Measurements from ENCODE around the gene TNFAIP1. TPM values are rescaled to one million over a fixed set of nuclear protein-coding genes. Genes with fewer than 3 reads are reported as not detected.

TNFAIP1 gene
- total and polyA plus RNA-seq, 2 of the 4 experiments (the other 2 are of a cell fraction): 49.1 to 62.9 TPM

DNA sequence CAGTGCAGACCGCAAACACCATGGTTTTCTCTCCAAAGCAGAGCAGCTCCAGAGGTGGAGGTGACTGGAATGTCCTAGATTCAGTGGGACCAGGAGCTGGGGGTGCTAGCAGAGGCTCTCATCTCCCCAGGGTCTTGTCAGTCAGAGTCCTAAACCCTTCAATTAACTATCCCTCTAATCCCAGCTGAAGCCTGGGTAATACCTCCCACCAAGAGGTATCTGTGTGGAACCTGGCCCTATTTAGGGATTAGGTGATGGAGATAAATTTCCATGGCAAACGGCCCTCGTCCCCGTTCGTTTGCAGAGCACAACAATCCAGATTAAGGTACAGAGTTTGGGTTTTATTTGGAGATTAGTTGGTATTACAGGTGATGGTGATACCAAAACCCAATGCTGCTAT lies 27.6 kb downstream of the TNFAIP1 start:
- Histone ChIP-seq H3K27ac (ENCODE audit: insufficient read depth, low read length) (no peak overlapping the region), H4K20me1 (ENCODE audit: insufficient read depth, low read length) (no peaks in the 10 kb centered on the region; the same call in 1 of the 2 replicates), H4K5ac (ENCODE audit: low read depth, low read length) (no peak overlapping the region), H3K23ac (ENCODE audit: low read depth, low read length) (no peak overlapping the region), H3K4ac (ENCODE audit: low read depth, low read length) (no peak overlapping the region), H3K79me1 (ENCODE audit: low read depth in 1 of 2, low read length in 2 of 2) (peaks cover 5 to 9% of the 10 kb centered on the region in 2 experiments), H3K4me2 (ENCODE audit: low read depth, low read length) (no peak overlapping the region), H3K9ac (ENCODE audit: low read depth, low read length) (no peak overlapping the region), H3K14ac (replicated peaks; ENCODE audit: low read depth, low read length) (no peak overlapping the region), H3K9me1 (ENCODE audit: insufficient read depth, low read length) (no peaks in the 10 kb centered on the region; the same call in 1 of the 2 replicates), H2AK9ac (replicated peaks; ENCODE audit: low read depth, low read length, poor library complexity) (no peak overlapping the region), H2AK5ac (ENCODE audit: low read depth, low read length) (no peak overlapping the region), H2BK20ac (ENCODE audit: low read depth, low read length) (no peak overlapping the region), H4K8ac (ENCODE audit: low read depth in 2 of 2, low read length in 2 of 2) (no peak overlapping the region), H2AFZ (replicated peaks; ENCODE audit: low read length, poor library complexity) (no peak overlapping the region), H3K27me3 (ENCODE audit: control insufficient read depth, insufficient read depth, low read length) (no peaks in the 10 kb centered on the region), H2BK15ac (ENCODE audit: low read depth, low read length) (no peak overlapping the region), H2BK5ac (ENCODE audit: low read depth, low read length, poor library complexity, severe bottlenecking) (no peak overlapping the region), H2BK120ac (ENCODE audit: low read depth, low read length) (no peak overlapping the region), H3K56ac (ENCODE audit: extremely low read depth, insufficient read depth, low read length) (no peak overlapping the region), H3K36me3 (ENCODE audit: control insufficient read depth, insufficient read depth, low read length) (peaks cover 26% of the 10 kb centered on the region), H4K91ac (ENCODE audit: insufficient read depth, low read depth, low read length) (no peak overlapping the region), H3K4me3 (ENCODE audit: insufficient read depth, low read depth, low read length) (no peak overlapping the region), H3K9me3 (ENCODE audit: control insufficient read depth, insufficient read depth, low read length) (no peaks in the 10 kb centered on the region), H3K4me1 (ENCODE audit: control insufficient read depth, insufficient read depth, low read length) (peaks cover 2% of the 10 kb centered on the region), H3K18ac (ENCODE audit: low read depth, low read length) (no peak overlapping the region)
- no peak for DNase-seq
- ChIA-PET POLR2A (ENCODE audit: unreplicated experiment) (no interaction called here), CTCF (no interaction called here)
- TF ChIP-seq MXI1 (IDR thresholded peaks at IDR 0.05; ENCODE audit: borderline replicate concordance, low read depth, low read length): no peak
- TF ChIP-seq, protein P1, sequence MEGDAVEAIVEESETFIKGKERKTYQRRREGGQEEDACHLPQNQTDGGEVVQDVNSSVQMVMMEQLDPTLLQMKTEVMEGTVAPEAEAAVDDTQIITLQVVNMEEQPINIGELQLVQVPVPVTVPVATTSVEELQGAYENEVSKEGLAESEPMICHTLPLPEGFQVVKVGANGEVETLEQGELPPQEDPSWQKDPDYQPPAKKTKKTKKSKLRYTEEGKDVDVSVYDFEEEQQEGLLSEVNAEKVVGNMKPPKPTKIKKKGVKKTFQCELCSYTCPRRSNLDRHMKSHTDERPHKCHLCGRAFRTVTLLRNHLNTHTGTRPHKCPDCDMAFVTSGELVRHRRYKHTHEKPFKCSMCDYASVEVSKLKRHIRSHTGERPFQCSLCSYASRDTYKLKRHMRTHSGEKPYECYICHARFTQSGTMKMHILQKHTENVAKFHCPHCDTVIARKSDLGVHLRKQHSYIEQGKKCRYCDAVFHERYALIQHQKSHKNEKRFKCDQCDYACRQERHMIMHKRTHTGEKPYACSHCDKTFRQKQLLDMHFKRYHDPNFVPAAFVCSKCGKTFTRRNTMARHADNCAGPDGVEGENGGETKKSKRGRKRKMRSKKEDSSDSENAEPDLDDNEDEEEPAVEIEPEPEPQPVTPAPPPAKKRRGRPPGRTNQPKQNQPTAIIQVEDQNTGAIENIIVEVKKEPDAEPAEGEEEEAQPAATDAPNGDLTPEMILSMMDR (conservative IDR thresholded peaks at IDR 0.05; ENCODE audit: low read depth, low read length): no peak
- no peak for TF ChIP-seq BHLHE40 (IDR thresholded peaks at IDR 0.05; ENCODE audit: low read depth, low read length)
- no peak for TF ChIP-seq MAZ (IDR thresholded peaks at IDR 0.05; ENCODE audit: borderline replicate concordance, low read depth, low read length)
- no peak for TF ChIP-seq RAD21 (IDR thresholded peaks at IDR 0.05; ENCODE audit: low read length)
- no peak for TF ChIP-seq SMC3 (IDR thresholded peaks at IDR 0.05; ENCODE audit: low read depth, low read length)
- no peak for TF ChIP-seq CEBPB (IDR thresholded peaks at IDR 0.05; ENCODE audit: low read depth, low read length)
- no peak for TF ChIP-seq RCOR1 (IDR thresholded peaks at IDR 0.05; ENCODE audit: insufficient replicate concordance, low read length)
- TF ChIP-seq, protein P2, sequence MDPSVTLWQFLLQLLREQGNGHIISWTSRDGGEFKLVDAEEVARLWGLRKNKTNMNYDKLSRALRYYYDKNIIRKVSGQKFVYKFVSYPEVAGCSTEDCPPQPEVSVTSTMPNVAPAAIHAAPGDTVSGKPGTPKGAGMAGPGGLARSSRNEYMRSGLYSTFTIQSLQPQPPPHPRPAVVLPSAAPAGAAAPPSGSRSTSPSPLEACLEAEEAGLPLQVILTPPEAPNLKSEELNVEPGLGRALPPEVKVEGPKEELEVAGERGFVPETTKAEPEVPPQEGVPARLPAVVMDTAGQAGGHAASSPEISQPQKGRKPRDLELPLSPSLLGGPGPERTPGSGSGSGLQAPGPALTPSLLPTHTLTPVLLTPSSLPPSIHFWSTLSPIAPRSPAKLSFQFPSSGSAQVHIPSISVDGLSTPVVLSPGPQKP (IDR thresholded peaks at IDR 0.05; ENCODE audit: borderline replicate concordance, low read depth, low read length): no peak
- TF ChIP-seq RFX5 (IDR thresholded peaks at IDR 0.05; ENCODE audit: low read depth, low read length): no peak
- TF ChIP-seq POLR2A (IDR thresholded peaks at IDR 0.05; ENCODE audit: low read depth, low read length): no peak
- no peak for TF ChIP-seq FOS (IDR thresholded peaks at IDR 0.05; ENCODE audit: low read depth, low read length)
- TF ChIP-seq NFE2L2 (IDR thresholded peaks at IDR 0.05; ENCODE audit: low read depth, low read length): no peak
- TF ChIP-seq MAFK (IDR thresholded peaks at IDR 0.05; ENCODE audit: low read depth, low read length): no peak
- TF ChIP-seq, protein P3, sequence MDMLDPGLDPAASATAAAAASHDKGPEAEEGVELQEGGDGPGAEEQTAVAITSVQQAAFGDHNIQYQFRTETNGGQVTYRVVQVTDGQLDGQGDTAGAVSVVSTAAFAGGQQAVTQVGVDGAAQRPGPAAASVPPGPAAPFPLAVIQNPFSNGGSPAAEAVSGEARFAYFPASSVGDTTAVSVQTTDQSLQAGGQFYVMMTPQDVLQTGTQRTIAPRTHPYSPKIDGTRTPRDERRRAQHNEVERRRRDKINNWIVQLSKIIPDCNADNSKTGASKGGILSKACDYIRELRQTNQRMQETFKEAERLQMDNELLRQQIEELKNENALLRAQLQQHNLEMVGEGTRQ (IDR thresholded peaks at IDR 0.05; ENCODE audit: low read depth, low read length): no peak
- dilution Hi-C loops (cut with HindIII; ENCODE audit: low sequenced_read_pairs, unreplicated experiment): no loop called here
- no CpG with 5 or more reads among the region's 5 CpGs for WGBS, 2 experiments (ENCODE audit: extremely low coverage in 2 of 2, insufficient read length in 1 of 2)
- BruUV-seq (replicated peaks): no TSS peak
- intact Hi-C loops (cut with micrococcal nuclease): no loop called here
- ATAC-seq (ENCODE audit: low read depth): no peak
- in situ Hi-C loops (cut with MboI; ENCODE audit: low sequenced_read_pairs): no loop called here

Data from IMR-90 (cell line).